Endometrium (tissue), 2 donors: ENCODE results near the gene ST6GALNAC6.

ENCODE experiments used
- FAIRE-seq: peaks from 2 replicates; lab custom pipeline; 2012; peaks lifted over from hg19 to GRCh38; lab: Jason Lieb, UNC
- donor health status: control.
- donor health status: control.

The ST6GALNAC6 gene

GRCh38 chr9:127916720-127917581 is 17.5 kb upstream of the ST6GALNAC6 start, which contains the start of gene ST6GALNAC4:
ST6GALNAC4 (minus strand) TSS chr9:127917041; CDS start chr9:127916419, 622 bp downstream.
- no peak for FAIRE-seq

GRCh38 chr9:127915801-127916719 is 16.7 kb upstream of the ST6GALNAC6 start:
- FAIRE-seq, result no peak

GRCh38 chr9:127915325-127915752 is 15.9 kb upstream of the ST6GALNAC6 start:
- FAIRE-seq, result no peak

GRCh38 chr9:127913682-127914081 is 14.3 kb upstream of the ST6GALNAC6 start:
- FAIRE-seq, result no peak

GRCh38 chr9:127912882-127913281 is 13.5 kb upstream of the ST6GALNAC6 start:
- no peak for FAIRE-seq

GRCh38 chr9:127912296-127912695 is 12.9 kb upstream of the ST6GALNAC6 start:
- FAIRE-seq, result no peak

GRCh38 chr9:127910613-127911205 is 11.3 kb upstream of the ST6GALNAC6 start:
- no peak for FAIRE-seq

GRCh38 chr9:127909839-127910273 is 10.5 kb upstream of the ST6GALNAC6 start:
- FAIRE-seq, result no peak

- FAIRE-seq, result no peak
Measured at GRCh38 chr9:127908660-127908926, 9.2 kb upstream of the ST6GALNAC6 start.

- no peak for FAIRE-seq
Measured at GRCh38 chr9:127907867-127908659, 8.7 kb upstream of the ST6GALNAC6 start.

GRCh38 chr9:127905788-127906191 is 6.4 kb upstream of the ST6GALNAC6 start:
- FAIRE-seq, result no peak

- no peak for FAIRE-seq
Measured at GRCh38 chr9:127905004-127905728, 5.8 kb upstream of the ST6GALNAC6 start.

- FAIRE-seq, result no peak
Measured at GRCh38 chr9:127904561-127905003, 5.2 kb upstream of the ST6GALNAC6 start.

GRCh38 chr9:127903557-127904475 is 4.4 kb upstream of the ST6GALNAC6 start:
- FAIRE-seq, result no peak

- FAIRE-seq, result peak; percentile 21
Measured at GRCh38 chr9:127898433-127899127, 823 bp downstream of the ST6GALNAC6 start.

GRCh38 chr9:127897193-127897692 is 2.2 kb downstream of the ST6GALNAC6 start:
- no peak for FAIRE-seq

- FAIRE-seq, result no peak
Measured at GRCh38 chr9:127896395-127897192, 2.8 kb downstream of the ST6GALNAC6 start.

- FAIRE-seq, result no peak
Measured at GRCh38 chr9:127895811-127896210, 3.6 kb downstream of the ST6GALNAC6 start.
